ENCODE measurements around the gene NGDN.
"Not testable (repeated sequence)": the region's sequence is repeated elsewhere in the genome, so short reads cannot be mapped to it uniquely, and the experiment has no call there.

Gene NGDN

GRCh38 chr14:23469127-23469905, at the start of gene NGDN:
Gene NGDN, plus strand, starts transcription at chr14:23469703. Its CDS starts 13 bp downstream, at chr14:23469716.
- peak; percentile 91 for DNase-seq
- peak; percentile 97 for ATAC-seq

- peak; percentile 9 for DNase-seq
Observed at GRCh38 chr14:23421594-23421993, 47.9 kb upstream of the NGDN start.

DNA sequence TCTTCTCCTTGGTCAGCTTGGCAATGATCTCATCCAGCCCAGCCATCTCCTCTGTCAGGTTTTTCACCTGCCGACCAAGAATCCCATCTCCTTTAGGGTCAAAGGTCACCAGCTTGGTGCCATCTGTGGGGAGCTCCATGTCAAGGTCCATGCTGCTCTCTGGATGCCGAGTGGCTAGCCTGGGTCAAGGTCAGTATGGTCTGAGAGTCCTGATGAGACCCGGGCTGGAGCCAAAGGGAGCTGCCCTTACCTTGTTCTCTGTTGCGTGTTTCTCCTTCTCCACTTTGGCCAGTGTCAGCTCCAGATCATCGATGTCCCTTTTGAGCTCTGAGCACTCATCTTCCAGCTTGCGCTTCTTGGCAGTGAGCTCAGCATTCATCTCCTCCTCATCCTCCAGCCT, 45.8 kb upstream of the NGDN start:
- no peak for ATAC-seq
- no peak for DNase-seq

More at GRCh38 chr14:23421594-23421993, 47.9 kb upstream of the NGDN start:
- ATAC-seq = peak; percentile 64

GRCh38 chr14:23425169-23425568, 44.3 kb upstream of the NGDN start:
- ATAC-seq = no peak
- no peak for DNase-seq

GRCh38 chr14:23425798-23426197, 43.7 kb upstream of the NGDN start:
- DNase-seq, ATAC-seq: not testable (repeated sequence)

DNA sequence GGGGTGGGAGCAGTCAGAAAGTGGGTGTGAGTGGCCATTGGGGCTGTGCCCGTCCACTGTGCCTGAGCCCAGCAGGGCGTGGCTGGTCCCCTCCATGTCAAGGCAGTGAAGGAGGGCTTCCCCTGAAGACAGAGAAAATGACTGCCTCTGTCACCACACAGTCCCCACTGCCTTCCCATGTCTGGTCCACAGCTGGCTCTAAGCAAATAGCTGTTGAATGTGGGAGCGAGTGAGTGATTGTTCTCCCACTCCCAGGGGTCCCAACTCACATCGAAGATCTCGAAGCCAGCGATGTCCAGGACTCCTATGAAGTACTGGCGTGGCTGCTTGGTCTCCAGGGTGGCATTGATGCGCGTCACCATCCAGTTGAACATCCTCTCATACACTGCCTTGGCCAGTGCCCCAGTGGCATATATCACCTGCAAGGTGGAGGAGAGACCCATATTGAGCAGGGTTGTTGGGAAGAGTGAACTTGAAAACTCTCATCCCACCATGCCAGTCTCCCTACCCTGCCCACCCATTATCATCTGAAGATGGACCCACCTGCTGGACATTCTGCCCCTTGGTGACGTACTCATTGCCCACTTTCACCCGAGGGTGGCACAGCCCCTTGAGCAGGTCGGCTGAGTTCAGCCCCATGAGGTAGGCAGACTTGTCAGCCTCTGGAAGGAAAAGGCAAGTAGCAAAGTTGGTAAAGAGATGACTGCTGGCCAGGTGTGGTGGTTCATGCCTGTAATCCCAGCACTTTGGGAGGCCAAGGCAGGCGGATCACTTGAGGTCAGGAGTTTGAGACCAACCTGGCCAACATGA, 40.6 kb upstream of the NGDN start:
- ATAC-seq = no peak

DNA sequence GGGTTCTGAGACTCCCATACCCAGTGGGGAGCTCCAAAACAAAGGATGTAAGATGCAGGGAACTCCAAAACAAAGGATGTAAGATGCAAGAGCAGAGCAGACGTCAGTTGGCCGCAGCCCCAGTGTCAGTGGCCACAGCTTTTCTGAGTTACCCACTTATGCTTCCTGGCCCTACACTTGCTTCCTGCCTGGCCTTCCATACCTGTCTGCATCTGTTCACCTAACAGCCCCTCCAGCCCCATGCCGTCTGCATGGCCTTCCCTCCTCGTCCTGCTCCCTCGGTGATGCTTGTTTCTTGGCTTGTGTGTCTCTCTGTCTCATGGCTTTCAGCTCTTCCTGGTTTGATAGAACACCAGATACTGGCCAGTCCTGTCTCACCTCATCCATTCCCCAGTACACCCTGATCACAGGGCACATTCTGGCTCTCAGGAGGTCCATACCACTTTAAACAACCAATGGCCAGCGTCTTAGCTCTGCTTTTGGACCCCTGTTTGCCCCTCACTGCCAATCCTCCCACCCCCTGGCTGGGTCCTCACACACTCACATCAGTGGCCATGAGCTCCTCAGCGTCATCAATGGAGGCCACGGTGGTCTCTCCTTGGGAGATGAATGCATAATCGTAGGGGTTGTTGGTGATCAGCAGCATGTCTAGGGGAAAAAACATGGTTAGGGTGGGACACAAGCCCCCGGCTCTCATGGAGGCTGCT, 39.3 kb upstream of the NGDN start:
- DNase-seq (no peak), ATAC-seq (no peak)

More for the DNA sequence above, 40.6 kb upstream of the NGDN start:
- DNase-seq = no peak

DNA sequence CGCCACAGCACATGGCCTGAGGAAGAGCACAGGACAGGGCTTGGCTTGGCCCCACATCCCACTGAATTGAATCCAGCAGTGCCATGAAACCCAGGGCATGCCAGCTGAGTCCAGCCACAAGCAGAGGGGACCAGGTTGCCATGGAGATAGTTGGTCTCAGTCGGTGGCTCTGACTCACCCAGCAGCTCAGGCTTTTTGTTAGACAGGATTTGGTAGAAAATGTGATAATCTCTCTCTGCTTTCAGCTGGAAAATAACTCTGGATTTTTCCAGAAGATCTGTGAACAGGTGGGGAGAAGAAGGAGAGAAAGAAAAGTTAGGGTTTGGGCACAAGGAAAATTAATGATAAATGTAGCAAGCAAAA, 38.8 kb upstream of the NGDN start:
- no peak for ATAC-seq
- no peak for DNase-seq

- no peak for ATAC-seq
- no peak for DNase-seq
Observed at GRCh38 chr14:23431486-23431885, 38.0 kb upstream of the NGDN start.

- ATAC-seq (no peak), DNase-seq (no peak)
Observed at GRCh38 chr14:23432102-23432925, 37.2 kb upstream of the NGDN start.

DNA sequence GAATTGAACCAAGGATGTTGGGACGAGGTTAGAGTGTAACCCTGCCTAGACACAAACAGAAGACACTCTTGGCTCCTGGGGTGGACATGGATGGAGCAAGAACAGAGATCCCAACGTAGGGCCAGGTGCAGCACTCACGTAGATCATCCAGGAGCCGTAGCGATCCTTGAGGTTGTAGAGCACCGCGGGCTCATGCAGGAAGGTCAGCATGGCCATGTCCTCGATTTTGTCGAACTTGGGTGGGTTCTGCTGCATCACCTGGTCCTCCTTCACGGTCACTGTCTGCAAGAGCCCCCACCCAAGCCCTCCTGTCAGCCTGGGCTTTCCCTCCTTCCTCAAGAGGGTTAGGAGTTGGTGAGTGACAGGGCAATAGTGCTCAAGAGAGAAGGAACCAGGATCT, 36.6 kb upstream of the NGDN start:
- no peak for DNase-seq

GRCh38 chr14:23433457-23433856, 36.0 kb upstream of the NGDN start:
- DNase-seq (no peak), ATAC-seq (no peak)

More for the DNA sequence above, 36.6 kb upstream of the NGDN start:
- no peak for ATAC-seq

DNA sequence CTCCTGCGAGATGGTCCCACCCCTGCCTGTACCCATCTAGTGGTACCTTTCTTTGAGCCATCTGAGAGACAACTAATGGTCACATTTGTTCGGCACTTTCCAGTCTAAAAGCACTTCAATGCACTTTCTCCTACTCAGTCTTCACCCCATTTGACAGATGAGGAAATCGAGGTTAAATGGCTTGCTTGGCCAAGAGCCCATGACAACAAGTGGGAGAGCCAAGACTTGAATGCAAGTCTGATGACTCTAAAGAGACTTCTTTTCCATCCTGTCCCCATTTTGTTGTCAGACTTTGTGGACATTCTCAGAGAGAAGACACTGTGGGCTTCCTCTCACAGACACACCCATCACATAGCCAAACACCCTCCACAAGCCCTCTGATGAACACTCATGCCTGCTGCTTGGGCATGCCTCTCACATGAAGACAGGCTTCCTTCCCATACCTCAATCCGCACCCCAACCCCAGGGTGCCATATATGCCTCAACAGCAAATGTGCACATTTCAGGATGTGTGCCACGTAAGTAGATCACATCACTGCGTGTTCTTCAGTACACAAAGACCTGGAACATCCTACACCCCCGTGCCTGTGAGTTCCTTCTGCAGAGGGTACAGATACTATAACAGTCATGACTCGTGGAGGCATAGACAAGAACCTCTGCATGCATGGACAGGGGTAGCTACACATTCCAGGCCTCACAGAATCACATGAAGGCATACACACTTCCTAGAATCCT, 34.8 kb upstream of the NGDN start:
- ATAC-seq (no peak), DNase-seq (no peak)

DNA sequence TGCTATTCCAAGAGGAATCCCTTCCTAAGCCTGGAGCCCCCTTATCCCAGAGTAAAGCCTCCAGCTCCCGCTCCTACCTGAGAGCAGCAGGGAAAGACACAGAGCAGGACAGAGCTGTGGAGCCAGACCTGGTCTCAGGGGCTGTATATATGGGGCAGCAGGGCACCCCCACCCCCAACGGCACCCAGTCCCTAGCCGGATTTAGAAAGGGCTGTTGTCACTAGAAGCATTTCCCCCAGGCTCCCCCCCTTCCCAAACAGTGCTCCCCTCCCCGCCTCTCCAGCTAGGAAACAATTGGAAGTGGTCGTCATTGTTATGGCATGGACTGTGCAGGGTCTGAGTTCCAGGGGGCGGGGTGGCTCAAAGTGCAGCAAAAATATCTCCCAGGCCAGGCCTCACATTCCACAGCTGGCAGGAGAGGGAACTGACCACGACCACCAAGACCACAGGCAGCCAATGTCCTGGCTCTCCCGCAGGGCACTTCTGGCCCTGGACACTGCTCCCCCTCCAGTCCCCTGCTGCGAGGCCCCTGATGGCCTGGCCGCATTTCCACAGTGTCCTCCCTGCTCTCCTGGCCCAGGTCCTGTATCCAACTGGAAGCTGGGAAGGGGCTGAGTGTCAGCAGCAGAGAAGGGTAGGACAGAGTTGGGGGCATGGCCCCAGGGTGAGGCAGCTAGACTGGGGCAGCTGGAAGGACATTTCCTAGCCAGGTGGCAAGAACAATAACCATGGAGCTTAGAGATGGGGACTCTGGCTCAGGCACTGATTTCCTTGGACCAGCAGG, 33.8 kb upstream of the NGDN start, which contains the start of gene MYH7:
MYH7 (minus strand) TSS at position 118 of the 784 bp plus-strand sequence. CDS start 1,928 bp downstream, outside the sequence.
- ATAC-seq (no peak), DNase-seq (no peak)

GRCh38 chr14:23436327-23437132, 33.0 kb upstream of the NGDN start:
- DNase-seq (no peak), ATAC-seq (no peak)

DNA sequence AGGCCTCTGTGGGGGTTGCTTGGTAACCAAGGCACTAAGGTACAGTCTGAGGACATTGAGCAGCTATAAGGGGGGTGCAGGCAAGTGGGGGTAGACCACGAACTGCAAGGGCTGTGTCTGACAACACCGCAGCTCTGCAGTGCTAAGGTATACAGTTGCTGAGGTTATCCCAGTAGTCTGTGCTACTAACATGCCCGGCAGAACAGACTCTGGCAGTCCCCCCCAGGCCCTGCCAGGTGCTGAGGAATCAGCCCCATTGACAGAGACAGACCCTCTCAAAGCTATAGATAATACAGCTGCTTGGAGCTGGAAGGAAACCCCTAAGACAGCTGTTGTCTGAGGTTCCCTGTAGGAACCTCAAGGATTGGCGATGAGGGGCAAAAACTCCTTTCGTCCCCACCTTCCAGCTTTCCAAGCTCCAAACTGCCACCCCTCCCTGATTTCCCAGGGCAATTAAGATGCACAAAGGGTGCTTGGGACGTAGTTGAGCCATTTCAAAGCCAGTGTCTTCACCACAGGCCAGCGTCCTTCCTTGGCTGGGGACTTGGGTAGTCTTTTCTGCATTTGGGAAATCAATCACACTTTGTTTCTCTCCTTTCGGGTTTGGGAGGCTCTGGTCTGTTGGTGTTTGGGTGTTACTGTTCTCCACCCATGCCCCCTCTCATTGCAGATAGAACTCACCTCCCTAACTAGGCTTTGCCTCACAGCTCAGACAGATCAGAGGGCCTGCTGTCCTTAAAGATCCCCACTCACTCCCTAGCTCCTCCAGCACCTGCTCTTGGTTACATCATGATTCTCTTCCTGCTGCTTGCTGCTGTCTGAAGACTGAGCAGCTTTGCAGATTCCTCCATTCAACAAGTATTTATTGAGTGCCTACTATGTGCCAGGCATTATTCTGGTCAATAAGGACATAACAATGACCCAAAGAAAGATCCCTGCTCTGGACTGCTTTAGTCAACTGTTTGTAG, 32.1 kb upstream of the NGDN start:
- no peak for ATAC-seq
- no peak for DNase-seq

DNA sequence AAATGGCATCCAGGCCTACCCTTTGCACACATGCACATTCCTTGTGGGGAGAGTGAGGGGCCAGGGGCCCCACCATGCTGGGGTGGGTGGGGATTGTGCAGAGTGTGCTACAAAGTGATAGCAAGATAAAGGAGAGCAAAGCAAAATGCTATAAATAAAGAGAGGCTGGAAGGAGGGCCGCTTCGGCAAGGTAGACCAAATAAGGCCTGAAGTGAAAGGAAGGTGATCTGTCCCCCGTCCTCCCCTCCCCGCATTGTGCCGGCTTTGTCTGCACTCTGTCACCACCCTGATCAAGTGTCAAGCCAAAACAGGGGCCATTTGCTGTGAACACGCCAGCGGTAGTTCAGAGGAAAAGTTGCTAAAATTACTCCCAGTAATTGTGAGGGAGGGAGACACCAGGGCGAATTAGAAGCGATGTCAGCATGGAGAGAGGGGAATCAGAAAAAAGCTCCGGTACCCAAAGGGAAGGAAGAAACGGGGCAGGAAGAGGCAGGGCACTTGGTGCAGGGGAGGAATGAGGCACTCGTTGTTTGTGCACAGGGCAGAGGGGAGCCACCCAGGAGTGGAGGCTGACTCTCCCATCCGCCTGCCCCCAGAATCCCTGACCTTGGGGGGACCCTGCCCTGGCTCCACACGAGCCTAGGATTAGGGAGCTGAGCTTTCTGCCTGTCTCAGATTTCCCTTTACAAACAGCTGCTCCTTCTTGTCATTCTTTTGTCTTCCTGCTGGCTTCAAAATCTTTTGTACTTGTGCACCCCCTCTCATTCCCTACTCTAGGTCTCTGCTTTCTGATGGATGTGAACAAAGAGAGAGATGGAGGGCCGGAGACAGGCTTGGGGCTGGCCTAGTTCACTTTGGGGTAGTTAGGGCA, 31.2 kb upstream of the NGDN start:
- DNase-seq (no peak), ATAC-seq (no peak)
